Osteoblast (primary cell): ENCODE results near the gene MMP17. TPM values are rescaled to one million over a fixed set of nuclear protein-coding genes. Genes with fewer than 3 reads are reported as not detected.

Experiments used
- DNase-seq: peaks from one replicate; pipeline ENCODE4 v3.0.0; 2011; ENCODE audit warnings: low spot score, mixed read lengths; ENCODE audit not compliant: insufficient read length; ENCODE audit errors: missing footprints
- H2AFZ ChIP-seq: 2 replicates; pipeline ENCODE4 v1.6.0; 2011; ENCODE audit warnings: mild to moderate bottlenecking, low read length
- H3K27ac ChIP-seq: 2 replicates; pipeline ENCODE4 v1.5.1; 2011; ENCODE audit warnings: mild to moderate bottlenecking, low read depth, low read length, moderate library complexity
- H3K27me3 ChIP-seq: 2 replicates; pipeline ENCODE4 v1.6.0; 2012; ENCODE audit warnings: mild to moderate bottlenecking, control low read depth, inconsistent platforms, low read length, moderate library complexity; ENCODE audit not compliant: insufficient read depth
- H3K36me3 ChIP-seq: 2 replicates; pipeline ENCODE4 v1.5.1; 2011; ENCODE audit warnings: mild to moderate bottlenecking, low read length, control low read depth, moderate library complexity; ENCODE audit not compliant: insufficient read depth
- H3K4me1 ChIP-seq: 2 replicates; pipeline ENCODE4 v1.5.1; 2011; ENCODE audit warnings: mild to moderate bottlenecking, low read length, control low read depth, moderate library complexity; ENCODE audit not compliant: insufficient read depth
- H3K4me2 ChIP-seq: 2 replicates; pipeline ENCODE4 v1.6.0; 2011; ENCODE audit warnings: mild to moderate bottlenecking, low read length; ENCODE audit not compliant: insufficient read depth
- H3K4me3 ChIP-seq: fragments of 200-600 bp; sonication (generic); 3 replicates; pipeline ENCODE4 v1.5.1; 2012; ENCODE audit warnings: mild to moderate bottlenecking, low read length, inconsistent platforms; ENCODE audit not compliant: insufficient read depth
- H3K79me2 ChIP-seq: 2 replicates; pipeline ENCODE4 v1.6.0; 2012; ENCODE audit warnings: mild to moderate bottlenecking, low read length, control low read depth, inconsistent platforms; ENCODE audit not compliant: insufficient read depth
- H3K9me3 ChIP-seq: 2 replicates; pipeline ENCODE4 v1.5.1; 2011; ENCODE audit warnings: low read depth, low read length, control low read depth
- H4K20me1 ChIP-seq: 2 replicates; pipeline ENCODE4 v1.6.0; 2012; ENCODE audit warnings: mild to moderate bottlenecking, low read length, control low read depth; ENCODE audit not compliant: insufficient read depth
- total RNA-seq: library from RNA; depleted of rRNA; stranded (reverse); fragments of >200 nt; gene quantifications from 2 replicates; pipeline ENCODE4 v1.2.3, GENCODE V29; 2012
- TF ChIP-seq, protein P1 (sequence below): IDR thresholded peaks from 2 replicates; pipeline ENCODE4 v1.5.1; 2011; ENCODE audit warnings: mild to moderate bottlenecking, low read depth, low read length, moderate library complexity; ENCODE audit errors: extremely low read depth

The MMP17 gene
- total RNA-seq, 1 donor = 10.5 TPM

DNA sequence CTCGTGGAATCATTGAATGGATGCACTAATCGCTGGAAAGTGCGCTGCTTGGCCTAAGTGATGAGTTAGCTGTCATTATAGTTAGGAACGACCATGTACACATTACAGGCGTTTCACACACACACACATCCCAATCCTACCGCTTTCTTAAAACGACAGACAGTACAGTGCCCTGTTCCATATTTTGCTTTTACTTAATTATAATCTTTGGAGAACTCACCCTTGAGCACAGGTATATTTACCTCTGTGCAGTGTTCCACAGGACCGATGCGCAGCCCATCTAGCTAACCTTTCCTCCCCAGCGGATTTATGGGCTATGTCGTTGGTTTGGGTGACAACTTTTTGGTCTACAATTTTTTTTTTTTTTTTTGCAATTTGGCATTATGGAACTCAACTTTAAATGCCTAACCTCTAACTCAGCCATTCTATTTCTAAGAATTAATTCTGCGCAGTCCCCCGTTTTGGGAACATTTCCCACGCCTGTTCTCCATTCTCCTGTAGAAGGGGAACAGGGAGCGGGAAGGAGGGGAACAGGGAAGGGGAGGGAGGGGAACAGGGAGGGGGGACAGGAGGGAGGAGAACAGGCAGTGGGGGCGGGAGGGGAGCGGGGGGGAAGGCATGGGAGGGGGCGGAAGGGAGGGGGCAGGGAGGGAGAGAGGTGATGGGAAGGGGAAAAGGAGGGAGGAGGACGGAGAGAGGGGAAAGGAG lies 65.6 kb downstream of the MMP17 start:
- Histone ChIP-seq H3K9me3 (no peaks in the 10 kb centered on the region), H4K20me1 (peaks cover 17% of the 10 kb centered on the region), H3K79me2 (peaks cover 24% of the 10 kb centered on the region), H3K27me3 (no peaks in the 10 kb centered on the region), H3K4me2 (no peak overlapping the region), H3K4me1 (peaks cover 10% of the 10 kb centered on the region), H2AFZ (no peak overlapping the region), H3K4me3 (no peak overlapping the region), H3K27ac (no peak overlapping the region), H3K36me3 (peaks cover 4% of the 10 kb centered on the region)
- TF ChIP-seq, protein P1, sequence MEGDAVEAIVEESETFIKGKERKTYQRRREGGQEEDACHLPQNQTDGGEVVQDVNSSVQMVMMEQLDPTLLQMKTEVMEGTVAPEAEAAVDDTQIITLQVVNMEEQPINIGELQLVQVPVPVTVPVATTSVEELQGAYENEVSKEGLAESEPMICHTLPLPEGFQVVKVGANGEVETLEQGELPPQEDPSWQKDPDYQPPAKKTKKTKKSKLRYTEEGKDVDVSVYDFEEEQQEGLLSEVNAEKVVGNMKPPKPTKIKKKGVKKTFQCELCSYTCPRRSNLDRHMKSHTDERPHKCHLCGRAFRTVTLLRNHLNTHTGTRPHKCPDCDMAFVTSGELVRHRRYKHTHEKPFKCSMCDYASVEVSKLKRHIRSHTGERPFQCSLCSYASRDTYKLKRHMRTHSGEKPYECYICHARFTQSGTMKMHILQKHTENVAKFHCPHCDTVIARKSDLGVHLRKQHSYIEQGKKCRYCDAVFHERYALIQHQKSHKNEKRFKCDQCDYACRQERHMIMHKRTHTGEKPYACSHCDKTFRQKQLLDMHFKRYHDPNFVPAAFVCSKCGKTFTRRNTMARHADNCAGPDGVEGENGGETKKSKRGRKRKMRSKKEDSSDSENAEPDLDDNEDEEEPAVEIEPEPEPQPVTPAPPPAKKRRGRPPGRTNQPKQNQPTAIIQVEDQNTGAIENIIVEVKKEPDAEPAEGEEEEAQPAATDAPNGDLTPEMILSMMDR = no peak
- DNase-seq = peak; percentile 73

GRCh38 chr12:131894313-131894860 lies 66.2 kb downstream of the MMP17 start, which contains the start of gene ULK1:
Gene ULK1 (plus strand): TSS chr12:131894622. CDS start chr12:131895002, 380 bp downstream.
- Histone ChIP-seq H3K27me3 (no peaks in the 10 kb centered on the region), H3K36me3 (peaks cover 6% of the 10 kb centered on the region), H4K20me1 (peaks cover 17% of the 10 kb centered on the region), H3K27ac (peak within 1 kb of the TSS; percentile 93), H3K4me2 (peak within 1 kb of the TSS; percentile 92), H3K4me3 (peak within 1 kb of the TSS; percentile 83), H3K4me1 (peaks cover 10% of the 10 kb centered on the region), H2AFZ (peak within 1 kb of the TSS; percentile 56), H3K9me3 (no peaks in the 10 kb centered on the region), H3K79me2 (peaks cover 24% of the 10 kb centered on the region)
- peak; percentile 100 for DNase-seq
- TF ChIP-seq, protein P1 = no peak

DNA sequence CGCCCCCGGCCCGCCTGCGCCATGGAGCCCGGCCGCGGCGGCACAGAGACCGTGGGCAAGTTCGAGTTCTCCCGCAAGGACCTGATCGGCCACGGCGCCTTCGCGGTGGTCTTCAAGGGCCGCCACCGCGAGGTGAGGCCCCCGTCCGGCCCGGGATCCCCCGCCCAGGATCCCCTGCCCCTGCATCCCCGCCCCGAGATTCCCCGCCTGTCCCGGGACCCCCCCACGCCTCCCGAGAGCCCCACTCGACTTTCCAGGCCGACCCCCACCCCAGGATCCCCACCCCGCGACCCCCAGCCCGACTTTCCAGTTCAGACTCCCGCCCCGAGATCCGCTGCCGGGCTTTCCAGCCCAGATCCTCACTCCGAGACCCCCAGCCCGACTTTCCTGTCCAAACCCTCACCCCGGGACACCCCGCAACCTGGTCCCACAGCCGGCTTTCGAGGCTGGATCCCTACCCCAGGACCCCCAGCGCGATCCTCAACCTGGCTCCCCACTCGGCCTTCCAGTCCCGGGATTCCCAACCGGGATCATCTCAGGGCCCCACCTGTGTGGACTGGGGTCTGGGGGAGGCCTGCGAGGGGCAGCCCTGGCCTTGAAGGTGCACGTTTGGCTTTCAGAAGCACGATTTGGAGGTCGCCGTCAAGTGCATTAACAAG lies 66.9 kb downstream of the MMP17 start:
- Histone ChIP-seq H4K20me1 (peaks cover 18% of the 10 kb centered on the region), H3K79me2 (peaks cover 26% of the 10 kb centered on the region), H3K9me3 (no peaks in the 10 kb centered on the region), H3K4me3 (peak overlapping the region; percentile 83), H3K36me3 (peaks cover 7% of the 10 kb centered on the region), H3K27ac (peak overlapping the region; percentile 93), H2AFZ (peak overlapping the region; percentile 41), H3K27me3 (no peaks in the 10 kb centered on the region), H3K4me2 (peak overlapping the region; percentile 92), H3K4me1 (peaks cover 10% of the 10 kb centered on the region)
- TF ChIP-seq, protein P1 = no peak
- peak; percentile 90 for DNase-seq

DNA sequence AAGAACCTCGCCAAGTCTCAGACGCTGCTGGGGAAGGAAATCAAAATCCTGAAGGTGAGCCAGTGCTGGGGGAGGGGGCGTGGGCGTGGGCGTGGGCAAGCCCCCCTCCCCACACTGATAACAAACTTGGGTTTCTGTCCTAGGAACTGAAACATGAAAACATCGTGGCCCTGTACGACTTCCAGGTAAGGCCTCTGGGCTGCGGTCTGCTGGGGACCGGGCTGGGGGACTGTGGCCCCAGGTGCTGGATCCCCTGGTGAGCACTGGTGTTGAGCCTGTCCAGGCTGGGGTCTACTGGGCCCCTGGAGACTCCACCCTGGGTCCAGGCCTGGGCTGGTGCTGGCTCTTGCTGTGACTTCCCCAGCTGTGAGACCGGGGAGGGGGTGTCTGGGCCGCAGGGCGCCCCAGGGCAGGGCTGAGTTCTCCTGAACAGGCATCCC lies 67.5 kb downstream of the MMP17 start:
- peaks cover 7% of the 10 kb centered on the region for H3K36me3 ChIP-seq
- H3K79me2 ChIP-seq = peaks cover 30% of the 10 kb centered on the region
- peaks cover 10% of the 10 kb centered on the region for H3K4me1 ChIP-seq
- peak overlapping the region; percentile 93 for H3K27ac ChIP-seq
- TF ChIP-seq, protein P1 = no peak
- H3K4me3 ChIP-seq = peak overlapping the region; percentile 83
- H4K20me1 ChIP-seq = peaks cover 23% of the 10 kb centered on the region
- no peak for DNase-seq
- H2AFZ ChIP-seq = no peak overlapping the region
- H3K9me3 ChIP-seq = no peaks in the 10 kb centered on the region
- H3K4me2 ChIP-seq = peak overlapping the region; percentile 92
- no peaks in the 10 kb centered on the region for H3K27me3 ChIP-seq
